Measurements from ENCODE around the gene LRRC27.

- TF ChIP-seq REST (IDR thresholded peaks at IDR 0.05; ENCODE audit: insufficient replicate concordance, low read depth) (no peak), CTCF (IDR thresholded peaks at IDR 0.05; ENCODE audit: insufficient read depth, low read length) (no peak), POLR2AphosphoS5 (IDR thresholded peaks at IDR 0.05; ENCODE audit: low read depth) (no peak), GABPA (IDR thresholded peaks at IDR 0.05; ENCODE audit: low read depth) (no peak), SPI1 (IDR thresholded peaks at IDR 0.05; ENCODE audit: borderline replicate concordance, low read depth) (no peak)
Measured at GRCh38 chr10:132297526-132297925, 34.5 kb upstream of the LRRC27 start.

Data from HL-60 (cell line).